ENCODE results near the gene GNAT2.

DNA sequence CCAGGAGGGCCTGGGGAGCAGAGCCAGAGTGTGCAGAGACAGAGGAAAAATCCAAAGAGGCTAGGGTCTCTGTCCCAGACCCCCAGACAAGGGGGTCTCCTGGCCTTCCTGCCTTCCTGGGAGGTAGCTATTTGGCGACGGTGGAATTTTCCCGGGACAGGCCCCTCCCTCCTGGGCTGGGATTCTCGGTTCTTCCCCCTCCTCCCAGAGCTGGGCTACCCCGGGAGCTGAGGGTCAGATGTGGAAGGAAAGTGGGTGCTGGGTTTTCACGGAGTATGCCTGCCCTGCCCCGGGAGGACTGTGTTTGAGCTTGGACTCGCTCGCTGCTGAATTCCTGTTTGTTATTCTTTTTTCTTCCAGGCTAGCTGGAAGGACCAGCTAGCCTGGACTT lies 980 bp upstream of the GNAT2 start:
- TF ChIP-seq POLR2A (IDR thresholded peaks at IDR 0.05; ENCODE audit: low read depth, low read length) = no peak
- no peak for TF ChIP-seq TAF1 (IDR thresholded peaks at IDR 0.05; ENCODE audit: borderline replicate concordance, low read depth, low read length)
